ENCODE data around the gene LIN28B.

- TF ChIP-seq, protein P1, sequence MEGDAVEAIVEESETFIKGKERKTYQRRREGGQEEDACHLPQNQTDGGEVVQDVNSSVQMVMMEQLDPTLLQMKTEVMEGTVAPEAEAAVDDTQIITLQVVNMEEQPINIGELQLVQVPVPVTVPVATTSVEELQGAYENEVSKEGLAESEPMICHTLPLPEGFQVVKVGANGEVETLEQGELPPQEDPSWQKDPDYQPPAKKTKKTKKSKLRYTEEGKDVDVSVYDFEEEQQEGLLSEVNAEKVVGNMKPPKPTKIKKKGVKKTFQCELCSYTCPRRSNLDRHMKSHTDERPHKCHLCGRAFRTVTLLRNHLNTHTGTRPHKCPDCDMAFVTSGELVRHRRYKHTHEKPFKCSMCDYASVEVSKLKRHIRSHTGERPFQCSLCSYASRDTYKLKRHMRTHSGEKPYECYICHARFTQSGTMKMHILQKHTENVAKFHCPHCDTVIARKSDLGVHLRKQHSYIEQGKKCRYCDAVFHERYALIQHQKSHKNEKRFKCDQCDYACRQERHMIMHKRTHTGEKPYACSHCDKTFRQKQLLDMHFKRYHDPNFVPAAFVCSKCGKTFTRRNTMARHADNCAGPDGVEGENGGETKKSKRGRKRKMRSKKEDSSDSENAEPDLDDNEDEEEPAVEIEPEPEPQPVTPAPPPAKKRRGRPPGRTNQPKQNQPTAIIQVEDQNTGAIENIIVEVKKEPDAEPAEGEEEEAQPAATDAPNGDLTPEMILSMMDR (IDR thresholded peaks at IDR 0.05 in 8 of 11, conservative IDR thresholded peaks at IDR 0.05 in 3 of 11) = no peak
- TF ChIP-seq POLR2A (IDR thresholded peaks at IDR 0.05) (no peak), POLR2AphosphoS5 (IDR thresholded peaks at IDR 0.05) (no peak)
Measured at GRCh38 chr6:104929353-104929752, 27.6 kb upstream of the LIN28B start.

Measured in spleen (tissue), 7 donors.